Measurements from ENCODE around the gene TTYH3. TPM values are rescaled to one million over a fixed set of nuclear protein-coding genes. Genes with fewer than 3 reads are reported as not detected.

The TTYH3 gene
- total RNA-seq, 1 donor from 2014 or later, result 324 TPM

DNA sequence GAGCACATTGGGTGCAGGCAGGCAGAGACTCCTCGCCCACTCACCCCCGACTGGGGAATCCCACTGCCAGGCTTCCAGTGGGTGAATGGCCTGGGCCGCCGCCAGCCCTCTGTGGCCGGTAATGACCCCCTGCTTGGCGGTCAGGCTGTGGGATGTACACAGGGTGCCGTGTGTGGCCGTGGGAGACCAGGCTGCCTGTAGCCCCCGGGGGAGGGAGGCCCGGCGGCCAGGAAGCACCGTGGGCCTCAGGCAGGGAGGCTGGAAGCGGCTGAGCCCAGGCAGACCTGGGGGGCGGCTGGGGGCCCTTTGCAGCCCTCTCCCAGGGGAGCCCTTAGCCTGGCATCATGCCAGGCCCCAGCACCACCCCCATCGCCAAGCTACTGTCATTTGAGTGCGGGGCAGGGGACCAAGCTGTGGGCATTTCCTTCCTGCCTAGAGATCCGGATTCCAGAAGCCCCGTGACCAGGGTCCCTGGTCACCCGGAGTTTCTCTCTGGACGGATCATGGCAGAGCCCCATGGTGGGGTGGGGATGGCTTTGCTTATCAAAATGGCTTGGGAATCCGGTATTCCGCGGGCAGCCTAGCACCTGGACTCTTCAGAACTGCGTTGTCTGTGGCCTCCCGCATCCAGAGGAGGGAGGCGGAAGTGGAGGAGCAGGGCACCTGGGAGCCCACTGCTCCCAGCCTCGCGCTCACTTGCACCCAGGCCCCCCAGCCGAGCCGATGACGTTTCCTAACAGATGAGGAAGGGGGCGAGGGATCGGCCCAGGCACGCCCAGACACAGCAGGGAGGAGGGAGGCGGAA, 1.1 kb downstream of the TTYH3 start:
- TF ChIP-seq, protein P1, sequence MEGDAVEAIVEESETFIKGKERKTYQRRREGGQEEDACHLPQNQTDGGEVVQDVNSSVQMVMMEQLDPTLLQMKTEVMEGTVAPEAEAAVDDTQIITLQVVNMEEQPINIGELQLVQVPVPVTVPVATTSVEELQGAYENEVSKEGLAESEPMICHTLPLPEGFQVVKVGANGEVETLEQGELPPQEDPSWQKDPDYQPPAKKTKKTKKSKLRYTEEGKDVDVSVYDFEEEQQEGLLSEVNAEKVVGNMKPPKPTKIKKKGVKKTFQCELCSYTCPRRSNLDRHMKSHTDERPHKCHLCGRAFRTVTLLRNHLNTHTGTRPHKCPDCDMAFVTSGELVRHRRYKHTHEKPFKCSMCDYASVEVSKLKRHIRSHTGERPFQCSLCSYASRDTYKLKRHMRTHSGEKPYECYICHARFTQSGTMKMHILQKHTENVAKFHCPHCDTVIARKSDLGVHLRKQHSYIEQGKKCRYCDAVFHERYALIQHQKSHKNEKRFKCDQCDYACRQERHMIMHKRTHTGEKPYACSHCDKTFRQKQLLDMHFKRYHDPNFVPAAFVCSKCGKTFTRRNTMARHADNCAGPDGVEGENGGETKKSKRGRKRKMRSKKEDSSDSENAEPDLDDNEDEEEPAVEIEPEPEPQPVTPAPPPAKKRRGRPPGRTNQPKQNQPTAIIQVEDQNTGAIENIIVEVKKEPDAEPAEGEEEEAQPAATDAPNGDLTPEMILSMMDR (IDR thresholded peaks at IDR 0.05; ENCODE audit: partially characterized antibody, unreplicated experiment), result no peak
- Mint-ChIP-seq H3K36me3 (ENCODE audit: unreplicated experiment) (no peaks in the 10 kb centered on the region), H3K27me3 (ENCODE audit: unreplicated experiment) (peaks cover 7% of the 10 kb centered on the region), H3K4me3 (ENCODE audit: unreplicated experiment) (peak overlapping the region; percentile 91), H3K27ac (ENCODE audit: unreplicated experiment) (peak overlapping the region; percentile 95), H3K9me3 (ENCODE audit: unreplicated experiment) (peaks cover 11% of the 10 kb centered on the region), H3K4me1 (ENCODE audit: low read depth, unreplicated experiment) (peaks cover 10% of the 10 kb centered on the region)
- DNase-seq, result peak; percentile 41

DNA sequence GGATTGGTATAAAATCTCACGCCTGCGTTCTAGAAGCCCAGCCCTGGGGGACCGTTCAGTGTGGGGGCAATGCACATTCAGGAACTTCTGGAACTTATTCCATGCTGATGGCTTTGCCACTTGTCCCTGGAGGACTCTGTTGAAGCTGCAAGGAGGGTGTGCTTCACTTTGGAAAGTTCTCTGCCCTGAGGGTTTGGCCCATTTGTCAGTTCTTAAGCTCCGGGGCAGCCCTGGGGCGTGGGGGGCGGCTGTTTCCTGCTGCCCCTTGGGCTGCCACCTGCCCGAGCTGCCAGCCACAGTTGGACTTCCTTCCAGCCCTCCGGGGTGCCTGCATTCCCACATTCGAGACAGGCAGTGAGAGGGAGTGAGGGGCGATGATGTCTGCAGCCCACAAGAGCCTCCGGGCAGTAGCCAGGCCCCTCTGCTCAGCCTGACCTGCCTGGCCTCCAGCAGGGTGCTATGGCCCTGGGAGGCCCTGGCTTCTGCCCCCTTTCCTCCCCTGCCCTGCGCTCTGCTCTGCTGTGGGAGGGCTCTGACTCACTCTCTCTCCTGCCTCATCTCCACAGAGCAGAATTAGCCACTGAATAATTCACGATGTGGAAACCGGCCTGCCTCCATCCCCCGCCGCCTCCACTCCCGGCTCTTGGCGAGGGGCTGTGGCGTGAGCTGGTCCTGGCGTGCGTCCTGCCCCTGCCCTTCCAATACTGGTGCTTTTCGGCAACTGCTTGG, 1.9 kb downstream of the TTYH3 start:
- H3K4me3 Mint-ChIP-seq (ENCODE audit: unreplicated experiment), result peak overlapping the region; percentile 91
- no peaks in the 10 kb centered on the region for H3K36me3 Mint-ChIP-seq (ENCODE audit: unreplicated experiment)
- H3K4me1 Mint-ChIP-seq (ENCODE audit: low read depth, unreplicated experiment), result peaks cover 10% of the 10 kb centered on the region
- peak; percentile 61 for DNase-seq
- TF ChIP-seq, protein P1 (IDR thresholded peaks at IDR 0.05; ENCODE audit: partially characterized antibody, unreplicated experiment), result no peak
- peaks cover 11% of the 10 kb centered on the region for H3K9me3 Mint-ChIP-seq (ENCODE audit: unreplicated experiment)
- peaks cover 7% of the 10 kb centered on the region for H3K27me3 Mint-ChIP-seq (ENCODE audit: unreplicated experiment)
- H3K27ac Mint-ChIP-seq (ENCODE audit: unreplicated experiment), result peak overlapping the region; percentile 79

DNA sequence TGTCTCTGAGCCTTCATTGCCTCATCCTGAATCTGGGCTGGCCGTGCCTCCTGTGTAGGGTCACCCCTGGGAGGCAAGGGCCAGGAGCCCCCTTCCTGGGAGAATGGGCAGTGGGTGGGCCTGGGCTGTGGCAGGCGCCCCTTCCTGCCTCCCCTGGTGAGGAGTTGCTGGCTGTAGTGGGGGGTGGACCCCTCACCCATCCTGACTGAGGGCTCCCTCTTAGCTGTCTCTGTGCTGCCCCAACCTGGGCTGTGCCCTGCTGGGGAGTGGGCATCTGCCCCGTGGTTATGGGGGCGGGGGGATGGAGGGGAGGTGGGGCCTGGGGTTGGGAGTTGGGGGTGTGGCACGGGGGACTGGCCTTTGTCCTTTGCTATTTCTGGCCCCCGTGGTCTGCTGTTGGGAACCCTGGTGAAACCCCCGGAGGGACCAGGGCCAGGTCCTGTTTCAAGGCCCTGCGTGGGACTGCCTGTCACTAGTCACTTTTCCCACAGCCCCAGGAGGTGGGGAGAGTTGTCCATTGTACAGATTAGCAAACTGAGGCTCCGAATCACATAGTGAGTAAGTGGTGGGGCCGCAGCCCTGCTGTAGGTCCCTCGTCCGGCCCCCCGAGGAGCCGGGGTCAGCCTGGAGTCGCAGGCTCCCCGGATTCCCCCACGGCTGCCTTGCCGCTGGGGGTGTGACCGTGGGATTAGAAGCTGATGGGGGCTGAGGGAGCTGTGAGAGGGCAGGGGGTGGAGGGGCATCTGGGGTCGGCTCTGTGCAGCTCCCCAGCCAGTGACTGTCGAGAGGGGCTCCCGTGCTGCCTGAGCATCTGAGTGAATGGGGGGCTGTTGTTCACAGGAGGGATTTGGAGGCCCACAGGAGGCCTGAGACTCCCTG, 2.7 kb downstream of the TTYH3 start:
- H3K27ac Mint-ChIP-seq (ENCODE audit: unreplicated experiment), result peak overlapping the region; percentile 22
- TF ChIP-seq, protein P1 (IDR thresholded peaks at IDR 0.05; ENCODE audit: partially characterized antibody, unreplicated experiment), result no peak

DNA sequence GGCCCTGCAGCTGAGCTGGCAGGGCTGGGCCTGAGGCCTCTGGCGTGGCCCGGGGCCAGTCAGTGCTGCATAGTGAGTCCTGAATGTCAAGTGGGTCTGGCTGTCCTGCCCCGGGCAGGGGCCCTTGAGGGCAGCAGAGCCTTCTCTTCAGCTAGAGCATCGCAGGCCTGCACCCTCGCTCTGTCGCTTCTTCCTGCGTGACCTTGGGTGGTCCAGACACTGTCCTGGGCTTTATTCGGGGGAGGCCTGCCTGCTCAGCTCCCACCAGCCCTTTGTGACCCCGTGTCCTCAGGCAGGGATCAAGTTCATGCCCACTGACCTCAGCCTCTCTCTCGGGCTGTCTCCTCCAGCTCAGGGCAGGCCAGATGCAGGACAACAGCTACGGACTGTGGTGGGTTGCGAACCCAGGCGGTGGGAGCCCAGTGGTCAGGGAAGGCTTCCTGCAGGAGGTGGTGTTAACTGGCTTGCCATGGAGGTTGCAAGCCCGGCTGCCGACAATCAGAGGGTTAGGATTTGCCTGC, 3.4 kb downstream of the TTYH3 start:
- no peak overlapping the region for H3K27ac Mint-ChIP-seq (ENCODE audit: unreplicated experiment)
- DNase-seq, result no peak
- TF ChIP-seq, protein P1 (IDR thresholded peaks at IDR 0.05; ENCODE audit: partially characterized antibody, unreplicated experiment), result no peak

More for the DNA sequence above, 2.7 kb downstream of the TTYH3 start:
- peak; percentile 20 for DNase-seq
- no peaks in the 10 kb centered on the region for H3K36me3 Mint-ChIP-seq (ENCODE audit: unreplicated experiment)
- H3K9me3 Mint-ChIP-seq (ENCODE audit: unreplicated experiment), result peaks cover 11% of the 10 kb centered on the region
- peaks cover 10% of the 10 kb centered on the region for H3K4me1 Mint-ChIP-seq (ENCODE audit: low read depth, unreplicated experiment)
- peaks cover 4% of the 10 kb centered on the region for H3K27me3 Mint-ChIP-seq (ENCODE audit: unreplicated experiment)
- H3K4me3 Mint-ChIP-seq (ENCODE audit: unreplicated experiment), result peak overlapping the region; percentile 91

More for the DNA sequence above, 3.4 kb downstream of the TTYH3 start:
- no peaks in the 10 kb centered on the region for H3K36me3 Mint-ChIP-seq (ENCODE audit: unreplicated experiment)
- peaks cover 4% of the 10 kb centered on the region for H3K27me3 Mint-ChIP-seq (ENCODE audit: unreplicated experiment)
- H3K4me1 Mint-ChIP-seq (ENCODE audit: low read depth, unreplicated experiment), result peaks cover 10% of the 10 kb centered on the region
- H3K4me3 Mint-ChIP-seq (ENCODE audit: unreplicated experiment), result peak overlapping the region; percentile 73
- H3K9me3 Mint-ChIP-seq (ENCODE audit: unreplicated experiment), result peaks cover 11% of the 10 kb centered on the region

Data from glutamatergic neuron (in vitro differentiated cells).